ENCODE measurements around the gene ACVR1B.

- peak; percentile 90 to 93 (median 92) for TF ChIP-seq CTCF (IDR thresholded peaks at IDR 0.05; ENCODE audit: control extremely low read depth in 1 of 3, insufficient read depth in 1 of 3, low read depth in 1 of 3, low read length in 3 of 3)
- no peak for TF ChIP-seq USF2 (IDR thresholded peaks at IDR 0.05; ENCODE audit: low read length)
These were observed 69.2 kb downstream of the ACVR1B start for GRCh38 chr12:52020539-52021336.
